GM23248 (cell line): ENCODE data around the gene DNPEP. TPM values are rescaled to one million over a fixed set of nuclear protein-coding genes. Genes with fewer than 3 reads are reported as not detected.
"Not testable (repeated sequence)": the region's sequence is repeated elsewhere in the genome, so short reads cannot be mapped to it uniquely, and the experiment has no call there.

Source experiments
- DNase-seq: peaks from one replicate; pipeline ENCODE4 v3.0.0-alpha.2; 2015
- H2AFZ ChIP-seq: fragments of 200-600 bp; sonication (generic); 2 replicates; pipeline ENCODE4 v1.6.1; 2016; ENCODE audit warnings: antibody characterized with exemption
- H3F3A ChIP-seq: fragments of 200-600 bp; sonication (generic); 2 replicates; pipeline ENCODE4 v1.6.1; 2016; ENCODE audit warnings: mild to moderate bottlenecking, antibody characterized with exemption, mixed run types; ENCODE audit not compliant: insufficient read depth
- H3K27ac ChIP-seq: fragments of 200-600 bp; sonication (generic); 2 replicates; pipeline ENCODE4 v1.5.1; 2016; ENCODE audit warnings: mild to moderate bottlenecking
- H3K27me3 ChIP-seq: fragments of 200-600 bp; sonication (generic); replicated peaks from 2 replicates; pipeline ENCODE4 v1.6.1; 2016; ENCODE audit warnings: mild to moderate bottlenecking; ENCODE audit not compliant: insufficient read depth
- H3K36me3 ChIP-seq: fragments of 200-600 bp; sonication (generic); 2 replicates; pipeline ENCODE4 v1.6.1; 2016; ENCODE audit warnings: low read depth, mild to moderate bottlenecking
- H3K4me1 ChIP-seq: fragments of 200-600 bp; sonication (generic); 2 replicates; pipeline ENCODE4 v1.6.1; 2016; ENCODE audit warnings: mild to moderate bottlenecking; ENCODE audit not compliant: insufficient read depth
- H3K4me2 ChIP-seq: fragments of 200-600 bp; sonication (generic); one replicate; pipeline ENCODE4 v1.6.1; 2016; ENCODE audit warnings: mild to moderate bottlenecking; ENCODE audit not compliant: unreplicated experiment
- H3K4me3 ChIP-seq: fragments of 200-600 bp; sonication (generic); 2 replicates; pipeline ENCODE4 v1.5.1; 2016; ENCODE audit warnings: mild to moderate bottlenecking
- H3K79me2 ChIP-seq: fragments of 200-600 bp; sonication (generic); 2 replicates; pipeline ENCODE4 v1.6.1; 2016; ENCODE audit warnings: mild to moderate bottlenecking; ENCODE audit not compliant: insufficient read depth
- H3K9ac ChIP-seq: fragments of 200-600 bp; sonication (generic); 2 replicates; pipeline ENCODE4 v1.6.1; 2016; ENCODE audit warnings: mild to moderate bottlenecking
- H3K9me2 ChIP-seq: fragments of 200-600 bp; sonication (generic); 2 replicates; pipeline ENCODE4 v1.6.1; 2016; ENCODE audit warnings: mixed run types, mild to moderate bottlenecking, moderate library complexity; ENCODE audit not compliant: insufficient read depth
- H3K9me3 ChIP-seq: fragments of 200-600 bp; sonication (generic); one replicate; pipeline ENCODE4 v1.6.1; 2017; ENCODE audit warnings: low read depth
- H4K20me1 ChIP-seq: fragments of 200-600 bp; sonication (generic); 2 replicates; pipeline ENCODE4 v1.6.0; 2016; ENCODE audit not compliant: insufficient read depth
- EZH2 ChIP-seq: fragments of 200-600 bp; sonication (generic); IDR thresholded peaks from 2 replicates; pipeline ENCODE4 v1.6.1; 2018; ENCODE audit warnings: antibody characterized with exemption, mild to moderate bottlenecking; ENCODE audit not compliant: insufficient read depth, poor library complexity, severe bottlenecking
- EZH2phosphoT487 ChIP-seq: fragments of 200-600 bp; sonication (generic); IDR thresholded peaks from 2 replicates; pipeline ENCODE4 v1.6.1; 2018; ENCODE audit warnings: antibody characterized with exemption, moderate library complexity, mild to moderate bottlenecking, low read depth; ENCODE audit not compliant: insufficient read depth
- WGBS, 2 experiments: methylation state at CpG; one replicate each; pipeline ENCODE4 v1.1.6; 2015 to 2017; ENCODE audit warnings: low lambda C conversion rate in 2 of 2, low coverage in 1 of 2; ENCODE audit errors: missing lambda C conversion rate in 2 of 2; 5-methylcytosine and 5-hydroxymethylcytosine counted together
- in situ Hi-C: fragments of 300-500 bp; cut with MboI; formaldehyde crosslinking; loops from 2 replicates; pipeline ENCODE4 v1.15.0; 2020
- polyA plus RNA-seq: library from polyadenylated mRNA; unstranded; fragments of >200 nt; fragmentation: Nextera tagmentation; extraction: Ambion mirVana; gene quantifications from 2 replicates; pipeline ENCODE4 v1.2.1, GENCODE V29; 2016
- total RNA-seq: library from RNA; depleted of rRNA; stranded (reverse); fragments of >200 nt; shearing (Covaris generic); gene quantifications from 2 replicates; pipeline ENCODE4 v1.2.3, GENCODE V29; 2014

Gene DNPEP
- total and polyA plus RNA-seq, 2 experiments from 2014 or later, result 57.5 to 79.8 TPM

- Histone ChIP-seq H3K79me2 (no peaks in the 10 kb centered on the region), H3K4me1 (no peaks in the 10 kb centered on the region), H3K9me2 (no peaks in the 10 kb centered on the region), H3K4me2 (no peak overlapping the region), H3K9me3 (no peaks in the 10 kb centered on the region), H3K27me3 (no peaks in the 10 kb centered on the region), H2AFZ (no peak overlapping the region), H3K36me3 (no peaks in the 10 kb centered on the region), H3K4me3 (no peak overlapping the region), H4K20me1 (no peaks in the 10 kb centered on the region), H3F3A (0 out of 2 replicates have a peak, but pooled peaks cover 7% of the 10 kb centered on the region), H3K27ac (no peak overlapping the region), H3K9ac (no peak overlapping the region)
- 67 to 69% methylated on average over 4 of the region's 4 CpGs for WGBS, 2 experiments
- TF ChIP-seq EZH2 (no peak), EZH2phosphoT487 (no peak)
- DNase-seq, result no peak
- in situ Hi-C loops, result no loop called here
Measured at GRCh38 chr2:219414857-219415256, 27.1 kb upstream of the DNPEP start.

GRCh38 chr2:219410390-219410789 lies 22.7 kb upstream of the DNPEP start:
- H3K36me3 ChIP-seq, result no peaks in the 10 kb centered on the region
- no peak overlapping the region for H3K4me3 ChIP-seq
- no peaks in the 10 kb centered on the region for H4K20me1 ChIP-seq
- DNase-seq, result no peak
- no peak overlapping the region for H3K4me2 ChIP-seq
- H3K9me2 ChIP-seq, result no peaks in the 10 kb centered on the region
- H3K27ac ChIP-seq, result no peak overlapping the region
- H3K9ac ChIP-seq, result no peak overlapping the region
- 86% methylated on average over 8 of the region's 8 CpGs for WGBS, 2 experiments
- H3K27me3 ChIP-seq, result no peaks in the 10 kb centered on the region
- in situ Hi-C loops, result no loop called here
- H3K4me1 ChIP-seq, result peaks cover 18% of the 10 kb centered on the region
- H3F3A ChIP-seq, result peaks cover 18% of the 10 kb centered on the region
- no peaks in the 10 kb centered on the region for H3K79me2 ChIP-seq
- TF ChIP-seq EZH2phosphoT487 (no peak), EZH2 (no peak)
- no peaks in the 10 kb centered on the region for H3K9me3 ChIP-seq
- H2AFZ ChIP-seq, result no peak overlapping the region

GRCh38 chr2:219409619-219410018 lies 21.9 kb upstream of the DNPEP start:
- Histone ChIP-seq H3K27me3 (no peaks in the 10 kb centered on the region), H3F3A (peaks cover 18% of the 10 kb centered on the region), H3K4me1 (peaks cover 18% of the 10 kb centered on the region), H3K4me3 (no peak overlapping the region), H3K27ac (no peak overlapping the region), H3K79me2 (no peaks in the 10 kb centered on the region), H3K9me2 (no peaks in the 10 kb centered on the region), H3K4me2 (no peak overlapping the region), H3K36me3 (no peaks in the 10 kb centered on the region), H2AFZ (no peak overlapping the region), H4K20me1 (no peaks in the 10 kb centered on the region), H3K9me3 (no peaks in the 10 kb centered on the region), H3K9ac (no peak overlapping the region)
- WGBS, 2 experiments, result 95 to 96% methylated on average over 5 of the region's 5 CpGs
- in situ Hi-C loops, result no loop called here
- DNase-seq, result no peak
- TF ChIP-seq EZH2phosphoT487, result no peak
- TF ChIP-seq EZH2, result no peak

- 64 to 67% methylated on average over 3 to 8 of the region's 8 CpGs for WGBS, 2 experiments
- H3K4me3 ChIP-seq, result no peak overlapping the region
- H3K27ac ChIP-seq, result no peak overlapping the region
- no peaks in the 10 kb centered on the region for H3K27me3 ChIP-seq
- no peak overlapping the region for H2AFZ ChIP-seq
- TF ChIP-seq EZH2, result no peak
- TF ChIP-seq EZH2phosphoT487, result no peak
- H3K9me3 ChIP-seq, result no peaks in the 10 kb centered on the region
- H3K4me2 ChIP-seq, result no peak overlapping the region
- in situ Hi-C loops, result no loop called here
- H3F3A ChIP-seq, result peaks cover 18% of the 10 kb centered on the region
- no peak overlapping the region for H3K9ac ChIP-seq
- DNase-seq, result no peak
- no peaks in the 10 kb centered on the region for H3K9me2 ChIP-seq
- peaks cover 18% of the 10 kb centered on the region for H3K4me1 ChIP-seq
- no peaks in the 10 kb centered on the region for H3K36me3 ChIP-seq
- no peaks in the 10 kb centered on the region for H4K20me1 ChIP-seq
- no peaks in the 10 kb centered on the region for H3K79me2 ChIP-seq
Measured at GRCh38 chr2:219408631-219409030, 20.9 kb upstream of the DNPEP start.

GRCh38 chr2:219408204-219408603 lies 20.5 kb upstream of the DNPEP start:
- no peaks in the 10 kb centered on the region for H3K79me2 ChIP-seq
- 93 to 94% methylated on average over 5 of the region's 5 CpGs for WGBS, 2 experiments
- DNase-seq, result no peak
- no peak overlapping the region for H3K27ac ChIP-seq
- TF ChIP-seq EZH2phosphoT487 (no peak), EZH2 (no peak)
- H3K27me3 ChIP-seq, result no peaks in the 10 kb centered on the region
- H3K4me3 ChIP-seq, result no peak overlapping the region
- in situ Hi-C loops, result no loop called here
- no peaks in the 10 kb centered on the region for H3K9me2 ChIP-seq
- H3K9me3 ChIP-seq, result no peaks in the 10 kb centered on the region
- H4K20me1 ChIP-seq, result no peaks in the 10 kb centered on the region
- H2AFZ ChIP-seq, result no peak overlapping the region
- no peak overlapping the region for H3K4me2 ChIP-seq
- H3K9ac ChIP-seq, result no peak overlapping the region
- H3F3A ChIP-seq, result peaks cover 18% of the 10 kb centered on the region
- peaks cover 20% of the 10 kb centered on the region for H3K4me1 ChIP-seq
- H3K36me3 ChIP-seq, result no peaks in the 10 kb centered on the region

- Histone ChIP-seq H3K4me2 (peak overlapping the region; percentile 57), H3K4me1 (peaks cover 22% of the 10 kb centered on the region), H3F3A (peaks cover 18% of the 10 kb centered on the region), H3K27ac (peak overlapping the region; percentile 86)
- H3K79me2 ChIP-seq, H3K9me2 ChIP-seq, DNase-seq, H3K36me3 ChIP-seq, H3K9ac ChIP-seq, H2AFZ ChIP-seq, H3K9me3 ChIP-seq, in situ Hi-C loops, H3K4me3 ChIP-seq, H4K20me1 ChIP-seq, H3K27me3 ChIP-seq: not testable (repeated sequence)
- WGBS, 2 experiments, result 77% methylated on average over 5 of the region's 5 CpGs
Measured at GRCh38 chr2:219407343-219407742, 19.6 kb upstream of the DNPEP start.
